ENCODE results near the gene PC.

Gene PC

DNA sequence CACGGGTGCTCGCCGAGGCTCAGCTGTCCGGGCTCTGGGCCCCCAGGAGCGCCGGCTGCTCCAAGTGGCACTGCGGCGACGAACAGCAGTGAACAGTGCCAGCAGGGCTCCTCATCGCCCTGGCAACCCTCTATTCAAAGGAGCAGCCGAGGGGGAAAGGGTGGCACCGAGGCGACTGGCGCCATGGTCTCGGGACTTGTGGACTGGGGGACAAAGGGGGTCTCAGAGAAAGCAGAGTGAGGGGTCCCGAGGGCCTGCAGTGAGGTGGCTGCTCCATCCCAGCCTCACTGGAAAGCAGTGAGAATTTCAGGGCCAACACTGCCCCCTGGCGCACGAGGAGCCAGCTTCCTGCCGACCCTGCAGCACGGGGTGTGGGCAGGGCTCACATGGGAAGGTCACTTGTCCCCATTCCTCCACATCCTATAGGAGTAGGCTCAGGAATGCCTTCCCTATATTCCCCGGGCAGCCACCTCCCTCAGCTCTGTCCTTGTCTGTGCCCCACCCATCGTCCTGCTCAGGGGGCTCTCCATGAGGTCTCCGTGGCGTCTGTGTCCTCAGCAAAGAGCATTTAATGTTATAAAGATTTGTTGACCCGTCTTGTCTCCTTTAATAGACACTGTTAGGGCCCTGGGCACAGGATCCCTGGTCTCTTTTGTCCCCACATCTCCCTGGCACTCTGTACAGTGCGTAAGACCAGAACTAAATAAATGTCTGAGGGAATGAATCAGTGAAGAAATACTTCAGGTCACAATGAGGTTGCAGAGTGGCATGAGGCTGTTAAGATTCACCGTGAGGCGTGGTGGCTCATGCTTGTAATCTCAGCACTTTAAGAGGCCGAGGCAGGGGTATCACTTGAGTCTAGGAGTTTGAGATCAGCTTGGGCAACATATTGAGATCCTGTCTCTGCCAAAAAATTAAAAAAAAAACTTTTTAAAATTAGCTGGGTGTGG lies 74.9 kb downstream of the PC start:
- no peak for DNase-seq

DNA sequence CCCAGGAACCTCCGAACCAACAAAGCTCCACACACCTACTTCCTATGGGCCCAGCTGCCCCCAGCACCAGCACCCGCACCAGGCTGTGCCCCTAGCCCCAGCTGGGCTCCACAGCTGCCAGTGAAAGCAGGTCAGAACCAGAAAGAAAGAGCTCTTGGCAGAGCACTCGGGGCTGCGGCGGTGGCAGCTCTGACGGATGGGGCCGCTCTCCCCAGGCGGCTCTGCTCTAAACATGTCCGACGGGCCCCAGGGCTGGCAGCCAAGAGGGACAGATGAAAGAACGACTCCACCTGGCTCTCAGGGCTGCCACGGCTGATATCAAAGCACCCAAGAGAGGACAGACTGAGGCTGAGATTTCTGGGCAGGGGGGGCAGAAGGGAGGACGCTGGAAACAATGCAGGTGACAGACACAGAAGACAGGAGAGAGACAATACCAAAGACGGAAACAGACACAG lies 75.6 kb downstream of the PC start:
- no peak for DNase-seq

DNA sequence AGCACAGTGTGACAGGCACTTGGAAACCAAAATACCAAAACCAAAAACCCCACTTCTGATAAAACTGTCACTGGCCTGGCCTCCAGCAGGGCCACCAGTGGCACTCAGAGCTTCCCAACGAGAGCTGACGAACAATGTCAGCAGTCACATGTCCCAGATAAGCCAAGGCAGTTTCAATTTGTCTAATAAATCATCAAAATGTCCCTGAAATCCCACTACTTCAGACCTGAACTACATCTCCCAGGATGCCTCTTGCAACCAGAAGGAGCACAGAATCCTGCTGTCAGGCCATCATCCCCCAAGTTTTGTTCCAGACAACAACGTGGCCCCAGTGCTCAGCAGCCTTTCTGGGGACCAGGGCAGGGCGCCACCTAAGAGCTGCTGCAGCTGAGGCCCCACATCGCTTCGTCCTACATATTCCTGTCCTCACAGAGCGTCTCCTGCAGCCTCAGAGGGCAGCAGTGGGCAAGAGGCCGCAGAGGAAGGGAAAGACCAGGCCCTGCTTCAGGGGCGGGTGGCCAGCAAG lies 76.2 kb downstream of the PC start:
- no peak for DNase-seq

GRCh38 chr11:66881451-66881835 lies 76.7 kb downstream of the PC start:
- DNase-seq: no peak

DNA sequence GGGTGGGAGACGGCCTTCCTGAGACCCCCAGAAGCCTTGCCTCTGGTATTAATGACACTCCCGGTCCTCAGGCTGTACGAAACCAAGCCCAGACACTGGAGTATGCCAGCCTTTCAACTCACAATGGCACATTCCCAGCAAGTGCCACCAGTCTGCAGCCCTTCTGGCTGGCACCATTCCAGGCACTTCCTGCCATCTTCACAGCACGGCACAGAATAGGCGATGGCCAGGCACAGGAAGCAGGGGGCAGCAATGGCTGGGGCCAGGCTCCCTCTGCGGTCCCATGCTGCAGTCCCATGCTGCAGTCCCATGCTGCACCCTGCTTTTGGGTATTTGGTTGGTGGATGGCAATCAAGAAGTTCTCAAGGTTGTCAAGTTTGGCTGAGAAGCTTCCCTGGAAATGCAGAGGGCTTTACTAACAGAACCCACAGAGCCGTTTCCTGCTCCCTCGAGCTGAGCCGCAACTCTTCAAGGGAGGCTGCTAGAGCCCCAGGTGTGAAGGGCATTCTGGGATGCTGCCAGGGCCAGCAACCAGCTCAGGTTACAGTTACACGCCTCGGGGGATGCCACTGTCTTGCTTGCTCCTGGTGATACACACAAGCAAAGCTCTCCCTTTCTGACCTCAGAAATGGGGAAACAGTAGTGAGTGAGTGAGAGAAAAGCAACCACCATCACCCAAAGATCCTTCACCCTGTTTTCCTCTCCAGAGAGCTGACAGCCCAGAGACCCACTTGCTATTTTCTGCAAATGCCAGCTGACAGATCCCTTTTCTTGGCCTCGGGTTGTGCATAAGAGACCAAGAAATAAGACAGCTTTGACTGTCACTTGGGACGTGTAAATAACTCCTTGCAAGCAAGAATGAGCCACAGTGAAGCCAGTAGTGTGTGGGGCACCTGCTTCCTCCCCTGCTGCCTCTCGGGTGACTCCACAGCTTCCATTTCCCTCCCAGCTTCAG lies 77.4 kb downstream of the PC start:
- no peak for DNase-seq

- no peak for DNase-seq
Measured at GRCh38 chr11:66879999-66880398, 78.2 kb downstream of the PC start.

- DNase-seq: no peak
Measured at GRCh38 chr11:66879583-66879982, 78.6 kb downstream of the PC start.

DNA sequence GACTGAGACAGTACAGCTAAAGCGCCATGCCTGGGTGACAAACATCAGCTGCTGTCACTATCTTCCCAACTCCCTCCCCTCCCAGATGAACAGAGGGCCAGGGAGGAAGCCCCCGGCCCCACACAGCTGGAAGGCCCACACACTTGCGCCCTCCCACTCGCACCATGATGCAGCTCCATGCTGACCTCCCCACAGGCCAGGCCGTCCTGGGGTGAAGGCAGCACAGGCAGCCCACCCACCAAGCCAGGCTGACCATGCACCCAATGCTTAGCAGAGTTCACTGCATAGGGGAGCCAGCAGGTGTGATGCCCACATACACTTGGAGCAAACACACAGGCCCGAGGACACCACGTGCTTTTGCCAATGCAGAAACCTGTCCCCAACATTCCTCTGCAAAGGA lies 79.2 kb downstream of the PC start:
- no peak for DNase-seq

DNA sequence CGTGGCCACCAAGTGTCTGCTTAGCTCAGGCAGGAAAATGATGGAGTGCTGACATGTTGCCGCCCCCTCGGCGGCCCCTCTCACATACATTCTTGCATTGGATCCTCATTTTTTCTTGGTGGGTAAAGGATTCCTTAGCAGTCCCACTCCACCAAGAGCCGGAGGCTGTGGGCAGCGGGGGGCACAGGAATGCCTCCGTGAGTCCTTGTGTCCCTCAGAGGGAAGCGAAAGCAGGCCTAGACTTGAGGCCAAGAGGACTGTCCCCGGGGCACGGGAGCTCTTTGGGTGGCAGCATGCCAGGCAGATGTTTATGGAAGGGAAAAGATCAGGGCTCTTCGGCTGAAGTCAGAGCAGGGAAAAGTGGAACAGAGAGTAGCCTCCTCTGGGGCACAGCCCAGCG lies 79.7 kb downstream of the PC start:
- DNase-seq: no peak

- no peak for DNase-seq
Measured at GRCh38 chr11:66877588-66878385, 80.4 kb downstream of the PC start.

GRCh38 chr11:66875378-66875777 lies 82.8 kb downstream of the PC start:
- no peak for DNase-seq

- no peak for DNase-seq
Measured at GRCh38 chr11:66874232-66874631, 84.0 kb downstream of the PC start.

DNA sequence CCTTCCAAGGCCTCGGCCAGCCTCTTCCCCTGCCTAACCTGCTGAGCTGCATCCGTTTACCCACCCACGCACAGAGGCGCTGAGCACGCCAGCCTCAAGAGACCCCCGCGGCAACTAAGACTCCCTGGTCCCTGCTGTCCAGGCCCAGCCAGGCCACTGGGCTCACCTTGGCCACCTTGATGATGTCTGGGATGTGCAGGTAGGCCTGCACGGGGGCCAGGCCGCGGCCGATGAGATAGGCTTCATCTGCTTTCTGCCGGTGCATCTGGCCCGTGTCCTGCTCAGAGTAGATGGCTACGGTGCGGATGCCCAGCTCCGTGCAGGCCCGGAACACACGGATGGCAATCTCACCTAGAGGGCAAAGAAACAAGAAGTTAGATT lies 86.7 kb downstream of the PC start:
- DNase-seq: no peak

DNA sequence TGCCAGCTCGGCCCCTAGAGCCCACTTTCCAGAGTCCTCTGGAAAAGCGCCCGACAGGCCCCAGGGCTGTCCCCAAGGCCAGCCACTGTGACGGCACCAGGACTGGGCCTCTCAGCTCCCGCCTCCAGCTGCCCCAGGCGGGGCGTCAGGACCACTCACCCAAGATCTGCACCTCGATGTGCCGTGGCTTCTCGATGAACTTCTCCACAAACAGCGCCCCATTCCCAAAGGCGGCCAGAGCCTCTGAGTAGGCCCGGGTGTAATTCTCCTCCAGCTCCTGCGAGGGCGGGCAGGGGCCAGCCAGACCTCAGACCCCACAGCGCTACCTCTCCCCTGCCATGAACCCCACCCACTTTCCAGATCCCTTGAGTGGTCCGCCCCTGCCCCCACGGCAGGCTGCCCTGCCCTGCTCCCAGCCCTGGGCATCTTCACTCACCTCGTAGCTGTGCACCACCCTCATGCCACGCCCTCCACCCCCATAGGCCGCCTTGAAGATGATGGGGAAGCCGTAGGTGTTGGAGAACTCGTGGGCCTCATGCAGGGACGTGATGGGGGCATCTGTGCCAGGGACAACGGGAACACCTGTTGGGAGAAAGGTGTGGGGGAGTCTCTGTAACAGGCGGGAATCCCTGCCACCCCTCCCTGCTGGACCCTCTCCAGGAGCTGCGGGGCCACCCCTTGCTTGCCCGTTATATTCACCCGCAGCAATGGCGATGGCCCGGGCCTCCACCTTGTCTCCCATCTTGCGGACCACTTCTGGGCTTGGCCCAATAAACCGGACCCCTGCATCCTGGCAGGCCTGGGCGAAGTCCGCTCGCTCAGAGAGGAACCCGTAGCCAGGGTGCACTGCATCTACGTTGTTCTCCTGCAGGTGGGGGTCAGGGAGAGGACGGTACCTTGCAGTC lies 87.3 kb downstream of the PC start:
- no peak for DNase-seq

DNA sequence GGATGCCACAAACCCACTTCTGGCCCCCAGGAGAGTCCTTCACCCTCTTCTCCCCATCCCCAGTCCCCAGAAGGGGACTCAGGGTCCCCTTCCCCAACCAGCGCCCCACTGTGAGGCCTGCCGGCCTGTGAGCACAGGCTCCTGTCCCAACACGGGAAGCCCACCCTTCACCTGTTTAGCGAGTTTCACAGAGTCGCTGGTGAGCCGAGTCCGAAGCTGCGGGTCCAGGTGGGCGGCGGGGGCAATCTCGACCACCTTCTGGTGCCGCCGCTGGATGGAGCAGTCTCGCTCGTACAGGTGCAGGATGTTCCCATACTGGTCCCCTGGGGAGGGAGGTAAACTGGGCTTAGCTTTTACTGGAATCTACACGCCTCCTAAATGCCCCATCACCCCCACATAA lies 88.1 kb downstream of the PC start:
- no peak for DNase-seq

GRCh38 chr11:66869567-66869870 lies 88.7 kb downstream of the PC start:
- no peak for DNase-seq

GRCh38 chr11:66868726-66869566 lies 89.2 kb downstream of the PC start:
- no peak for DNase-seq

DNA sequence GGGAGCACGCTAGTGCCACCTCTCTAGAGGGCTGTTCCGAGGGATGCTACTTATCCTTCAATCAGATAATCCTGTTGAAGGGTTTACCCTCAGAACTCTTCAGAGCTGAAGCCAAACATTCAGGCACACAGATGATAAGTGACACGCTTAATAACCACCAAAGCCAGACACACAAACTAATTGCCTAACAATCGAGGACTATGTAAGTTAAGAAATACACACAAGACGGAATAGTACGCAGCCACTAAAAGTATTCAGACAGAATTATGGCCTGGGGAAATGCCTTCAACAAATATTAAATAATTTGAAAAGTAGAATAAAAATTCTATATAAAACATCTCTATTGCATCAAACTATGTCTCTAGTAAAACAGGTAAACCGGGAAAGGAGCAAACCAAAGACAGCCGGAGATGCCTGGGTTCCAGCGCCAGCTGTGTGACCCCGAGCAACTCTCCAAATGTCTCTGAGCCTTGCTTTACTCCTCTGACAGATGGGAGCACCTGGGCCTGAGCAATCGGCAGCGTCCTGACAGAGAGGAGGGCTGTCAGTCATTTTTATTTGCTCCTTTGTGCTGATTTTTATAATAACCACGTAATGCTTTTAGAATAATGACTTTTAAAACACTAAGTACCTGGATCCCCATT lies 90.0 kb downstream of the PC start:
- DNase-seq: no peak

DNA sequence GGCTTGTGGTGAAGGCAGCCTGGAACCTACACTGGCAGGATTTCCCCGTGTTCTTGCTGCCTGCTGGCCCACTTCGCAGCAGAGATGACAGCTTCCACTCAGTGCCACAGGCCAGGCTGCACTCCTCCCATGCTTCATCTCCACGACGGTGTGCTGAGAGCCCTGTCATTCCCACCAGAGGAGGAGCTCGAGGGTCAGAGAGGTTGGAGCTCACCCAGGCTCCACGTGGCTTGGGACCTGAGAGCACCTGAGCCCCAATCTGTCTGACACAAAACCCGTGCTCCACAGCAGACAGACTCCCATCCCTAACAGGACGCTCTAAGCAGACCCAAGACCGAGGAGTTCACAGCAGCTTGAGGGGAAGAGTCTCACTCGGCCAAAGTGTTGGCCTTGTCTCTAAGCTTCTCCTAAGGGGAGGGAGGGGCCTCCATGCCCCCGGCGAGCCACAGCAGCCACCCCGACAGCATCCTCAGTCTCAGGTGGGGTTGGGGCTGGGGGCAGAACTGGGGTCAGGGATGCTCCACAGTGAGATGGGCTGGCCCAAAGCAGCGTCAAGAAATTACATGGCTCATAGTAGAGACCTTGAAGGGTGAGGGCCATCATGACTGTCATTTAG lies 90.7 kb downstream of the PC start:
- DNase-seq: no peak

Data from right kidney (tissue), 1 donor.